SIG-M5 treated with dmso at 0.1 percent for 504 hours (cell line): ENCODE results near the gene RBM3.

ENCODE experiments used
- DNase-seq: peaks from one replicate; lab custom pipeline; 2025; ENCODE audit not compliant: unreplicated experiment; lab: John Stamatoyannopoulos, UW

Gene RBM3

GRCh38 chrX:48617542-48618340, 43.5 kb downstream of the RBM3 start:
- no peak for DNase-seq

- no peak for DNase-seq
Measured at GRCh38 chrX:48626401-48627298, 52.4 kb downstream of the RBM3 start.
